Left renal pelvis (tissue), 4 donors: ENCODE results near the gene ANKRD53. TPM values are rescaled to one million over a fixed set of nuclear protein-coding genes. Genes with fewer than 3 reads are reported as not detected.

Source experiments
- DNase-seq, 4 donors: peaks; one replicate each; pipeline ENCODE4 v3.0.0-alpha.2; 2013; ENCODE audit warnings: low read depth in 4 of 4, low spot score in 3 of 4
- polyA plus RNA-seq, 4 donors: library from polyadenylated mRNA; unstranded; fragments of 120-200 nt; gene quantifications; one replicate each; pipeline ENCODE4 v1.2.1, GENCODE V29; 2013; ENCODE audit not compliant: insufficient read length in 4 of 4

ANKRD53 gene
- polyA plus RNA-seq, 4 donors, result 1.0 to 1.8 (median 1.3) TPM

- no peak for DNase-seq
These were observed 35.8 kb upstream of the ANKRD53 start for GRCh38 chr2:70942396-70943204.

- no peak for DNase-seq
These were observed 35.1 kb upstream of the ANKRD53 start for GRCh38 chr2:70943205-70943871.

DNA sequence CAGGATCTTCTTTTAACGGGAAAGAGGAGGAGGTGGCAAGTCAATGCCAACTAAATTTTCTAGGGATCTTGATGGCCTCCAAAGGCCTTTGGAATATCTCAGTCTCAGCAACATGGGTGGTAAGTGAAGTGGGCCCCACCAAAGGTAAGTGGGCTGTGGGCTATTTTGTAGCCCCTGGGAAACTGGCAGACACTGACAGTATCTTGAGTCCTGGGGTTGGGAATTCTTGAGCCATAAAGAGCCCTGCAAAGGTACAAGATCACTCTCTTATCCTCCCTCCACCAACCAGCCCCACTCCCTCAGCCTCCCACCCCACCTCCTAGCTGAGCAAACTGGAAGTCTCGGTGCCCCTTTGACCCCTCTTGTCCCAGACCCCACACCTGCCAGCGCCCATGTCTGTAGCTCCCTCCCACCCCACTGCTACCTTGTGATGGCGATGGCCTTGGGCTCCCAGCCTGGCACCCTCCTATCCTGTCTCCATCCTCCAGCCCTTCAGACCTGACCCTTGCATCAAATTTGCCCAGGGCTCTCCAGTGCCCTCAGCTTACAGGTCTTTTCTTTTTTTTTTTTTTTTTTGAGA, 34.2 kb upstream of the ANKRD53 start:
- DNase-seq, result no peak

DNA sequence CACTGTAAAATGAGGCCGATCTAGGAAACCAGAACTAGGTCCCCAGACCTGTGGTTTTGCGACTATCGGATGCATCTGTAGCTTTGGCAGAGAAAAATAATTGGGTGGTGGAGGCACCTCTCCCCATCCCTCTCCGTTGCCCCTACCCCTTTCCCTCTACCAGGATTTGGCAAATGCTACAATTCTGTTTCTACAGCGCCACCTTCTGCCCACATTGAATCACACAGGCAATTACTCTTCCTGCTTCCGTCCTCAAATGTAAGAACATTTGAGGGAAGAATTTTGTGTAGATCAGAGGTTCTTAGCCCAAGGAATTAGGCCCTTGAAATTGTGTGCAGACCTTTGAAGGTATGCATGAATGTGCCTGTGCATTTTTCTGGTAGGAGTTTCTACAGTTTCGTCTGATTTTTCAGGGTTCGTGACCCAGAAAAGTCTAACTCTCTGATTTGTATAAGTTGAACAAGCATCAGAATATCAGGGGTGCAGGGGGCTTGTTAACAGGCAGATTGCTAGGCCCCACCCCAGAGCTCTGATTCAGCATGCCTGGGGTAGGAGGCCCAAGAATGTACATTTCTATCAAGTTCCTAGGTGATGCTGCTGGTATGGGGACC, 31.5 kb upstream of the ANKRD53 start:
- DNase-seq, result peak in 2 of 4 donors; percentile 39 to 48

GRCh38 chr2:70947556-70948184, 30.8 kb upstream of the ANKRD53 start:
- DNase-seq, result no peak

GRCh38 chr2:70948337-70949003, 30.0 kb upstream of the ANKRD53 start:
- DNase-seq, result peak in 2 of 4 donors; percentile 44 to 57

DNA sequence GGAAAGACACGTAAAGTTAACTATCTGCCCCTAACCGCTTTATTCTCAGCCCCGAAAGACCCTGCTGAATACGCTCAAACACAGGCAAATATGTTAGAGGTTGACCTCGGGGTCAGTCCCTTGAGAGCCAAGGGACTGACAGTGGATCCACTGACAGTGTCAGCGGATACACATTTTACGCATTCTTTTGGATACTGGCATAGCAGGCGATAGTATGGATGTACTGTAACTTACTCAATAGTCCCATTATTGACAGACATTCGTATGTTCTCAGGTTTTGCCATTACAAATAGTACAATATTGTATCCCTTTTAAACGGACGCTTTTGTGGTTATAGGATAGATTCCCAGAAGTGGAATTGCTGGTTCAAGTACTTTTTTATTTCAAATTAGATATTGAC, 29.3 kb upstream of the ANKRD53 start:
- DNase-seq, result no peak

GRCh38 chr2:70954886-70955285, 23.5 kb upstream of the ANKRD53 start:
- DNase-seq, result no peak

GRCh38 chr2:70956141-70956540, 22.3 kb upstream of the ANKRD53 start:
- DNase-seq, result no peak

GRCh38 chr2:70957798-70958197, 20.6 kb upstream of the ANKRD53 start:
- no peak for DNase-seq

DNA sequence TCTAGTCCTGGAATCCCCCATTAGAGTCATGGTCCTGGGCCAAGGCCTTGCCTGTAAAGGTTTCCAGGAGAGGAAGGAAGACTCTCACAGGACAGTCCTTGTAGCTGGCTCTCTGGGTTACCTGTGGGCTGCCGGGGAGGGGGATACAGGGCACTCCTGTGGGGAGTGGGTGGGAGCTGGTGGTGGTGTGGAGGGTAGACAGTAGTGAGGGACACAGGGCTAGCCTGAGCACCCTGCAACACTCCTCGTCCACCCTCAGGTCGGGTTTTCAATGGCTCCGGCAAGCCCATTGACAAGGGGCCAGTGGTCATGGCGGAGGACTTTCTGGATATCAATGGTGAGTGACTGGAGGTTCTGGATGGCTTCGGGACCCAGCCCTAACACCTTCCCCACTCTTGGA, 19.7 kb upstream of the ANKRD53 start:
- no peak for DNase-seq

DNA sequence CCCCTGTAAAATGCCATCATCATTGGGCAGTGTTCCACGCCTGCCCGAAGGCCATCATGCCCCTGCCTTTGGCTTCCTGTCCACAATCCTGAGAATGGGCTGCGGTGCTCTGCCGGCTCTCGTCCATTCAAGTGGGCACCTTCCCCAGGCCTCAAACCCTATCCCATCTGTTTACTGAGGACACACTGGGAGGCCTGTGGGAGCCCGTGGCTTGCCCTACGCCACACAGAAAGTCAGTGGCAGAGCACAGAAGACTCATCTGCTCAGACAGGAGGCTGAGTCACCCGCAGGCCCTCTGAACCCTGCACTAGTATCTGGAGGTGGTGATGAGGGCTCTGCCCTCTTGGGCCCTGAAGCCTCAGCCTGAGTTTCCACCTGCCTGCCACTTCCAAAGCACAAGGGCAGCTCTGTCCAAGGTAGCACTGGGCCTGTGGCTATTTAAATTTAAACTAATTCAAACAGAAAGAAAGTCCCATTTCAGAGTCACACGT, 19.1 kb upstream of the ANKRD53 start:
- no peak for DNase-seq

DNA sequence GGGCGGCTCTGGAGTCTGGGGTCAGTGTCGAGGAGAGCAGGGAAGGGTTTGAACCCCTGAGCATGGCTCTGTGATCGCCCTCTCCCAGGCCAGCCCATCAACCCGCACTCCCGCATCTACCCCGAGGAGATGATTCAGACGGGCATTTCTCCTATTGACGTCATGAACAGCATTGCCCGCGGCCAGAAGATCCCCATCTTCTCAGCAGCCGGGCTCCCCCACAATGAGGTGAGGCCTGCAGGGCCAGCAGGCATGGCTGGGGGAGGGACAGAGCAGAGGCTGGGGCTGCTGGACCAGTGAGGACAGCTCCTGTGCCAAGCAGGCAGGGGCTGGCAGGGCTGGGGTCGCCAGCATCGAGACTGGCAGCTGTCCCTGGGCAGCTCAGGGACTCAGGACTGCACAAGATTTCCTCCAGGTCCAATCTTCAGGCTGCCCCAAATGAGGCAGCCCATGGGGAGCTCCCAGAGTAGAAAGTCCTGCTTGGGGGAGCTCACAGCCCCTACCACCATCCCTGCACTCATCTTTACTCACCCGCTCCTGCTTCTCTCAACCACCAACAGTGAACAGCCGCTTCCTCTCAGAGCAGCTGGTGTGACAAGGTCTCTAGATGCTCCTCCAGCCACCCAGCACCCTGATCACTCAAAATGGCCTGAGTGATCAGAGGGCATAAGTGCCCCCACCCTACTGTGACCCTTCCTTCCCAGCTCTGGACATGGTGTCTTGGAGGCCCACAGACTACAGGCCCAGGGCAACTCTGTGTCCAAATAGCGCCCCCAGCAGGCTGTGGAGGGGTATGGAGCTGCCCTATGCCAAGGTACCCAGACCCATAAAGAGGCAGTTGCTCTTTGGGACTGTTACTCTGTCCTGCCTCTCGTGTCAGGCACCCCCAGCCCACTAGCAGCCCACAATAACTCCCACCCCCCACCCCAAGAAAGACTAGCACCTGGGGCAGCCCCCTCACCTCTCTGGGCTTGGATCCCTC, 18.3 kb upstream of the ANKRD53 start:
- no peak for DNase-seq

- no peak for DNase-seq
These were observed 17.4 kb upstream of the ANKRD53 start for GRCh38 chr2:70960833-70961647.

DNA sequence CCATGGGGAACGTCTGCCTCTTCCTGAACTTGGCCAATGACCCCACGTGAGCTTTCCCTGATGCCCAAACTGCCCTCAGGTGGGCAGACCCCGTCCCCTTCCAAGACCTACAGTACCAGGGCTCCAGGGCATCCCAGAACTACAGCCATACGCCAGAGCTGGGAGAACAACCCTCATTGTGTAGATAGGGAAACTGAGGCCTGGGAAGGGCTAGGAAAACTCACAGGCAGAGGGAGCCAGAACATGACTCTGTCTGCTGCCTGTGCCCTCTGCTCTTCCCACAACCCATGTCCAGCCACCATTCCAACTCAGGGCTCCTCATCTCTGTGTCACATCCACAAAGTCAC, 16.8 kb upstream of the ANKRD53 start:
- DNase-seq, result no peak

DNA sequence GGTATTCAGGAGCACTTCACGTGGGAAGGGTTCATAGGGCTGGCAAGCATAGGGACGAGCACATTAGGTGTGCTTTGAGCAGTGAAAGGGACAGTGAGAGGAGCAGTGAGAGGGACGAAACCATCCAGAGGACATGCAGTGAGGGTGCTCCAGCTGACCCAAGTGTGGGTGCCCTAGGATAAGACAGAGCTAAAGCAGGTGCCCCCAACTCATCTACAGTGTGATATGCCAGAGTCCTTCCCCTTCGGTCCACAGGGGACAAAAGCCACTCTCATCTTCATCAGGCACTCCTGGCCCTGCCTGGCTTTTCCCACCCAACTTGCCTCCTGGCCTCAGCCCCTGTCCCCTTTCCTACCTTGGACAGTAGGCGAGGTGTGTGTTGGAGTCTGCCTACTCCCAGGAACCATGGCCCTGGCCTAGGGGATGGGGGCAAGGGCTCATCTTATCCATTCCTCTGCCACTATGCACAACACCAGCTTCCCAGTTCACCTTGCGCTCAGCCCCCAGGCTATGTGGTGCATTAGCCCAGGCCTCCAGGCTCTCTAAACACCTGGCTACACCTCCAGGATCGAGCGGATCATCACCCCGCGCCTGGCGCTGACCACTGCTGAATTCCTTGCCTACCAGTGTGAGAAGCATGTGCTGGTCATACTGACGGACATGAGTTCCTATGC, 16.1 kb upstream of the ANKRD53 start:
- no peak for DNase-seq
